Left ventricle myocardium inferior (tissue), 1 donor: ENCODE results near the gene TMEM18. TPM values are rescaled to one million over a fixed set of nuclear protein-coding genes. Genes with fewer than 3 reads are reported as not detected.
"Not testable (repeated sequence)": the region's sequence is repeated elsewhere in the genome, so short reads cannot be mapped to it uniquely, and the experiment has no call there.

Source experiments
- DNase-seq: peaks from one replicate; pipeline ENCODE4 v3.0.0-alpha.2; 2020
- H3K27ac ChIP-seq: fragments of 200-600 bp; replicated peaks from 2 replicates; pipeline ENCODE4 v1.8.0; 2021
- H3K27me3 ChIP-seq: fragments of 200-600 bp; 2 replicates; pipeline ENCODE4 v1.8.0; 2021; ENCODE audit warnings: low read depth
- H3K36me3 ChIP-seq: fragments of 200-600 bp; 2 replicates; pipeline ENCODE4 v1.8.0; 2021
- H3K4me1 ChIP-seq: fragments of 200-600 bp; 2 replicates; pipeline ENCODE4 v1.8.0; 2021
- H3K4me3 ChIP-seq: fragments of 200-600 bp; 2 replicates; pipeline ENCODE4 v1.8.0; 2021; ENCODE audit warnings: mild to moderate bottlenecking, moderate library complexity
- H3K9me3 ChIP-seq: fragments of 200-600 bp; replicated peaks from 2 replicates; pipeline ENCODE4 v1.8.0; 2021
- intact Hi-C: fragments of 100-400 bp; cut with micrococcal nuclease; formaldehyde crosslinking; loops from one replicate; pipeline ENCODE4 v1.11.0; 2022
- total RNA-seq: library from RNA; stranded (reverse); fragmentation: NEBNext Ultra II Directional; extraction: Animal tissue kit (Norgen Biotek cat#: 25700); gene quantifications from one replicate; pipeline ENCODE4 v1.2.1, GENCODE V29; 2021
- TF ChIP-seq, protein P1 (sequence below): fragments of 200-600 bp; IDR thresholded peaks from 2 replicates; pipeline ENCODE4 v1.8.0; 2021; ENCODE audit warnings: antibody characterized with exemption, mild to moderate bottlenecking, borderline replicate concordance
- donor health status: DM: no; HTN: yes; CAD: no; lungs with severe emphysema.

The TMEM18 gene
- total RNA-seq, 1 donor from 2014 or later: 10.4 TPM

- intact Hi-C loops: no loop called here
- TF ChIP-seq, protein P1, sequence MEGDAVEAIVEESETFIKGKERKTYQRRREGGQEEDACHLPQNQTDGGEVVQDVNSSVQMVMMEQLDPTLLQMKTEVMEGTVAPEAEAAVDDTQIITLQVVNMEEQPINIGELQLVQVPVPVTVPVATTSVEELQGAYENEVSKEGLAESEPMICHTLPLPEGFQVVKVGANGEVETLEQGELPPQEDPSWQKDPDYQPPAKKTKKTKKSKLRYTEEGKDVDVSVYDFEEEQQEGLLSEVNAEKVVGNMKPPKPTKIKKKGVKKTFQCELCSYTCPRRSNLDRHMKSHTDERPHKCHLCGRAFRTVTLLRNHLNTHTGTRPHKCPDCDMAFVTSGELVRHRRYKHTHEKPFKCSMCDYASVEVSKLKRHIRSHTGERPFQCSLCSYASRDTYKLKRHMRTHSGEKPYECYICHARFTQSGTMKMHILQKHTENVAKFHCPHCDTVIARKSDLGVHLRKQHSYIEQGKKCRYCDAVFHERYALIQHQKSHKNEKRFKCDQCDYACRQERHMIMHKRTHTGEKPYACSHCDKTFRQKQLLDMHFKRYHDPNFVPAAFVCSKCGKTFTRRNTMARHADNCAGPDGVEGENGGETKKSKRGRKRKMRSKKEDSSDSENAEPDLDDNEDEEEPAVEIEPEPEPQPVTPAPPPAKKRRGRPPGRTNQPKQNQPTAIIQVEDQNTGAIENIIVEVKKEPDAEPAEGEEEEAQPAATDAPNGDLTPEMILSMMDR: no peak
- H3K36me3 ChIP-seq: no peaks in the 10 kb centered on the region
- H3K4me3 ChIP-seq: no peak overlapping the region
- DNase-seq: no peak
- H3K4me1 ChIP-seq: no peaks in the 10 kb centered on the region
- H3K27me3 ChIP-seq: peaks cover 40% of the 10 kb centered on the region
- H3K9me3 ChIP-seq: peaks cover 26% of the 10 kb centered on the region
- H3K27ac ChIP-seq: no peak overlapping the region
Measured at GRCh38 chr2:688504-689076, 11.4 kb upstream of the TMEM18 start.

GRCh38 chr2:685421-685820, 8.2 kb upstream of the TMEM18 start:
- TF ChIP-seq, protein P1: no peak
- no peak for DNase-seq
- intact Hi-C loops: no loop called here
- Histone ChIP-seq H3K27me3 (peaks cover 27% of the 10 kb centered on the region), H3K9me3 (peaks cover 26% of the 10 kb centered on the region), H3K4me3 (no peak overlapping the region), H3K36me3 (no peaks in the 10 kb centered on the region), H3K27ac (no peak overlapping the region), H3K4me1 (no peaks in the 10 kb centered on the region)

DNA sequence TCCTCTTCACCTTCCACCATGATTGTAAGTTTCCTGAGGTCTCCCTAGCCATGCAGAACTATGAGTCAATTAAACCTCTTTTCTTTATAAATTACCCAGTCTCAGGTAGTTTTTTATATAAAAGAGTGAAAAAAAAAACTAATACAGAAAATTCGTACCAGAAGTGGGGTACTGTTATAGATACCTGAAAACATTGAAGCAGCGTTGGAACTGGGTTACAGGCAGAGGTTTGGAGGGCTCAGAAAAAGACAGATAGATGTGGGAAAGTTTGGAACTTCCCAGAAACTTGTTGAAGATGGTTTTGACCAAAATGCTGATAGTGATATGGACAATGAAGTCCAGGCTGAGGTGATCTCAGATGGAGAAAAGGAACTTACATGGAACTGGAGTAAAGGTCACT, 7.7 kb upstream of the TMEM18 start:
- DNase-seq, H3K4me3 ChIP-seq, H3K27ac ChIP-seq, H3K36me3 ChIP-seq, intact Hi-C loops, H3K4me1 ChIP-seq: not testable (repeated sequence)
- H3K9me3 ChIP-seq: peaks cover 26% of the 10 kb centered on the region
- H3K27me3 ChIP-seq: peaks cover 23% of the 10 kb centered on the region

GRCh38 chr2:682226-682625, 5.0 kb upstream of the TMEM18 start:
- Histone ChIP-seq H3K27ac (no peak overlapping the region), H3K4me1 (peaks cover 9% of the 10 kb centered on the region), H3K36me3 (no peaks in the 10 kb centered on the region), H3K9me3 (peaks cover 26% of the 10 kb centered on the region), H3K4me3 (no peak overlapping the region), H3K27me3 (peaks cover 4% of the 10 kb centered on the region)
- TF ChIP-seq, protein P1: no peak
- intact Hi-C loops: no loop called here
- no peak for DNase-seq

DNA sequence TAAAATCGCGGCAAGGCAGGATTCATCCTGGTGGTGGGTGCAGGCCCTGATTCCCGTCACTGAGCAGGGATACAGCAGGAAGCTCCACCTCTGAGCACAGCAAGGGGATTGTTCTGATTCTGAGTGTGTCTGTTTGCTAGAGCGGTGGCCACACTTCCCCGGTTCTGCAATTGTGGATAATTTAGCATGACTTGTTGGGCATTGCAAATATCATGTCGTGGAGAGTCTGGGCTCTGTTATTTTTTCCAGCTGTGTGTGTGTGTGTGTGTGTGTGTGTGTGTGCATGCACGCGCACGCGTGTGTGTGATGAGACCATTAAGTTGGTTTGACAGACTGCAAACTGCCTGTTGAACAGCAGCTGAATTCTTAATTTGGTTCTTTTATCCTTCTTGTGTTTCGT, 4.1 kb upstream of the TMEM18 start:
- TF ChIP-seq, protein P1: no peak
- H3K27ac ChIP-seq: no peak overlapping the region
- peaks cover 26% of the 10 kb centered on the region for H3K9me3 ChIP-seq
- H3K4me1 ChIP-seq: peaks cover 12% of the 10 kb centered on the region
- H3K4me3 ChIP-seq: no peak overlapping the region
- intact Hi-C loops: no loop called here
- peaks cover 4% of the 10 kb centered on the region for H3K27me3 ChIP-seq
- DNase-seq: no peak
- no peaks in the 10 kb centered on the region for H3K36me3 ChIP-seq

- no peak overlapping the region for H3K4me3 ChIP-seq
- no peak overlapping the region for H3K27ac ChIP-seq
- no peaks in the 10 kb centered on the region for H3K36me3 ChIP-seq
- TF ChIP-seq, protein P1: no peak
- intact Hi-C loops: no loop called here
- no peak for DNase-seq
- H3K9me3 ChIP-seq: peaks cover 18% of the 10 kb centered on the region
- H3K4me1 ChIP-seq: peaks cover 19% of the 10 kb centered on the region
- no peaks in the 10 kb centered on the region for H3K27me3 ChIP-seq
Measured at GRCh38 chr2:680496-680895, 3.3 kb upstream of the TMEM18 start.
